ENCODE measurements around the gene PDE11A.

The PDE11A gene

DNA sequence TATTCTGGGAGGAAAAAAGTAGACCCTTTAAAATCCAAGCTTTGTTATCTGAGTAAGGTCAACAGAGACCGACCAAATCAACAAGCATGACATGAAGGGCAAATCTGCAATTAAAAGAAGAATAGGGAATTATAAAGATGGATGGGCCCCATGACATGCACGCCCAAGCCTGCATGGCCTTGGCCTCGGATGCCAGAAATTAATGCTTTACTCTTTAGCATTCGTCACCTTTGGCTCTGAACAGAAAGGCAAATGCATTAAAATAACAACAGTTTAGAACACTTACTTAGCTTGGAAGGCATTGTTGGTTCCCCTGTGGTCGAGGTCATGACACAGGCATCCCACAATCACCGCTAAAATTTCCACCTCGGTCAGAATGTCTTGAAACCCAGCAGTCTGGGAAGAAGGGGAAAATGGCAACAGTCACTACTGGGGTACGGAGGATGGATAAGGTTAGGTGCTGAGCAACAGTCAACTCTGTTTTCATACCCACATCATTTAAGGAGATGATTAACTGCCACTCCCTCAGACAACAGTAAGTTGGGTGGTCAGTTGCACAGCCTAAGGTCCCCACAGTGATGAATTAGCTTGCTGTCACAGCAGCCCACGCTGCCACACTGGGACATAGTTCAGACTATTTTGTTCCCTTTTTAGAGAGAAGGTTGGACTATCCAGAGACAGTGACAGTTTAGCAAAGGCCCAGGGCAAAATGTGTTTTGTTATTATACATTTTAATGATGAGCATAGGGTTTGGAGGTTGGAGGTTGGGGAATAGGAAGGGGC, 360.9 kb downstream of the PDE11A start:
- Histone ChIP-seq H3K27me3 (ENCODE audit: control insufficient read depth in 2 of 2, insufficient read depth in 2 of 2, low read length in 2 of 2) (no peaks in the 10 kb centered on the region), H3K36me3 (ENCODE audit: control insufficient read depth in 2 of 2, insufficient read depth in 2 of 2, low read length in 2 of 2) (no peaks in the 10 kb centered on the region), H3K27ac (ENCODE audit: low read depth in 2 of 2, low read length in 2 of 2) (no peak overlapping the region), H3K9ac (ENCODE audit: low read depth in 1 of 2, low read length in 2 of 2) (no peak overlapping the region), H3K4me1 (ENCODE audit: control insufficient read depth in 2 of 2, insufficient read depth in 2 of 2, low read length in 2 of 2) (no peaks in the 10 kb centered on the region), H3K4me3 (ENCODE audit: low read length in 2 of 2) (no peak overlapping the region), H3K9me3 (ENCODE audit: control insufficient read depth in 2 of 2, low read length in 2 of 2) (no peaks in the 10 kb centered on the region)

DNA sequence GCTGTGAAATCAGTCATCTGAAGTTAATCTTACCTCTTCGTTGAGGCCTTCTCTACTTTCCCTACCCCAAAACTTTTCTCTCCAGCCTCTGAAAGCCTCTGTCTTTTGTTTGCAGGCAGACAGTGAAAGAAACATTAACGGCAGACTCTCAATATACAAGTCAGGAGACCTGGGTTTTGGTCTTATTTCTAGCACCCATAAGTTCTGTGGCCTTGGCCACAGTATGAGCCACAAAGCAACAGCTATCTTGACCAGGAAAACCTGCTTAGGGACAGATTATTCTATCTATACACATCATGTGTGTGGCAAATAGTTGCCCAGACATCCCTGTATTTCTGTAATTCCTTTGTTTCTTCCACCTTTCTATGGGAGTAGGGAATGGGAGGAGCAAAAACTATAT, 361.7 kb downstream of the PDE11A start:
- H3K27ac ChIP-seq (ENCODE audit: low read depth in 2 of 2, low read length in 2 of 2): no peak overlapping the region
- no peak overlapping the region for H3K4me3 ChIP-seq (ENCODE audit: low read length in 2 of 2)
- H3K9ac ChIP-seq (ENCODE audit: low read depth in 1 of 2, low read length in 2 of 2): no peak overlapping the region
- no peaks in the 10 kb centered on the region for H3K27me3 ChIP-seq (ENCODE audit: control insufficient read depth in 2 of 2, insufficient read depth in 2 of 2, low read length in 2 of 2)
- no peaks in the 10 kb centered on the region for H3K4me1 ChIP-seq (ENCODE audit: control insufficient read depth in 2 of 2, insufficient read depth in 2 of 2, low read length in 2 of 2)
- no peaks in the 10 kb centered on the region for H3K9me3 ChIP-seq (ENCODE audit: control insufficient read depth in 2 of 2, low read length in 2 of 2)
- H3K36me3 ChIP-seq (ENCODE audit: control insufficient read depth in 2 of 2, insufficient read depth in 2 of 2, low read length in 2 of 2): no peaks in the 10 kb centered on the region

DNA sequence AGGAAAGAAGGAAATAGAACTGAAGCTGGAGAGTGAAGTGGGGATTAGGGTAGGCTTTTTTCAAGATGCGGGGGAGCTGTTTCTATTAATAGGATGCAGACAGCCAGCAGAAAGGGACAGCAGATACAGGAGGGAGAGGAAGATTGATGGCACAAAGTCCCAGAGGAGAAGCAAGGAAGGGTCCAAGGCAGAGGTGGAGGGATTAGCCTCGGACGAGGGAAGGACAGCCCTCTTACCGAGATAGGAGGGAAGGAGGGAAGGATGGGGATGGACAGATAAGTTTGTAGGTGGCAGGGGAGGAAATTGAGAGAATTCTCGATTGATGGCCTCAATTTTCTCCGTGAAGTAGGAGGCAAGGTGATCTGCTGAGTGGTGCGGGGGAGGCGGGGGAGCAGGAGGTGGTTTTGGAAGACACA, 362.6 kb downstream of the PDE11A start:
- Histone ChIP-seq H3K9me3 (ENCODE audit: control insufficient read depth in 2 of 2, low read length in 2 of 2) (no peaks in the 10 kb centered on the region), H3K27ac (ENCODE audit: low read depth in 2 of 2, low read length in 2 of 2) (no peak overlapping the region), H3K27me3 (ENCODE audit: control insufficient read depth in 2 of 2, insufficient read depth in 2 of 2, low read length in 2 of 2) (no peaks in the 10 kb centered on the region), H3K9ac (ENCODE audit: low read depth in 1 of 2, low read length in 2 of 2) (no peak overlapping the region), H3K36me3 (ENCODE audit: control insufficient read depth in 2 of 2, insufficient read depth in 2 of 2, low read length in 2 of 2) (no peaks in the 10 kb centered on the region), H3K4me3 (ENCODE audit: low read length in 2 of 2) (no peak overlapping the region), H3K4me1 (ENCODE audit: control insufficient read depth in 2 of 2, insufficient read depth in 2 of 2, low read length in 2 of 2) (no peaks in the 10 kb centered on the region)

DNA sequence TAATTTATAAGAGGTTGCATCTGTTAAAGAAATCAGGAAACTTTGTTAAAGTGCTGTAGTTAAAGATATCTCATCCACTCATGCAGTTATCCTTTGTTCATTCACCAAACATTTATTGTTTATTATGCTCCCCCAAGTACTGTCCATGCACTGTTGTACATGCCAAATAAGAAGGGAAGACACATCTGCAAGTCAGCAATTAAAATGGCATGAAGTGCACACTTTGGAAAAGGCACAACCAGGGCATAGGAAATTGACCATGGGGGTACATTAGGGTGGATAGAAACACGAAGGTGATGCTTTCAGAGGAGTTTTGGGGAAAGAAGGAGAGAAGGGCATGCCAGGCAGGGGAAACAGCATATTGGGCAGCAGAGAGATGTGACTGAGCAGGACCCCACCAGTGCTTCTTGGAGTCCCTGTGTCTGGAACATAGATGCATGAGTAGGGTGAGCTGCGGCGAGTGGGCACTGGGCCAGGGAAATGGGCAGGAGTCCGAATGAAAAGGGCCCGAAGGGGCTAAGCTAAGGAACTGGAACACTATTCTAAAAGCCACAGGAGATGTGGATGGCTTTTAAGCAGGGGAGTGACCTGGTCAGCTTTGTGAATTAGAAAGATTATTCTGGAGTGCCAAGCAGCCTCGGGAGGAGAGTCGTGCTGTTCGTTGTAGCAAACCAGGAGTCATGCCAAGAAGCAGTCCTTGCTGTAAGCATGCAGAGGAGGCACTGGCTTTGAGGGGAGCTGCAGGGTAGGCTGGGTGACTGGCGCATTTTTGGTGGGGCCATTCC, 363.7 kb downstream of the PDE11A start:
- no peaks in the 10 kb centered on the region for H3K36me3 ChIP-seq (ENCODE audit: control insufficient read depth in 2 of 2, insufficient read depth in 2 of 2, low read length in 2 of 2)
- no peaks in the 10 kb centered on the region for H3K27me3 ChIP-seq (ENCODE audit: control insufficient read depth in 2 of 2, insufficient read depth in 2 of 2, low read length in 2 of 2)
- no peak overlapping the region for H3K4me3 ChIP-seq (ENCODE audit: low read length in 2 of 2)
- H3K9me3 ChIP-seq (ENCODE audit: control insufficient read depth in 2 of 2, low read length in 2 of 2): no peaks in the 10 kb centered on the region
- no peak overlapping the region for H3K9ac ChIP-seq (ENCODE audit: low read depth in 1 of 2, low read length in 2 of 2)
- no peak overlapping the region for H3K27ac ChIP-seq (ENCODE audit: low read depth in 2 of 2, low read length in 2 of 2)
- H3K4me1 ChIP-seq (ENCODE audit: control insufficient read depth in 2 of 2, insufficient read depth in 2 of 2, low read length in 2 of 2): no peaks in the 10 kb centered on the region

DNA sequence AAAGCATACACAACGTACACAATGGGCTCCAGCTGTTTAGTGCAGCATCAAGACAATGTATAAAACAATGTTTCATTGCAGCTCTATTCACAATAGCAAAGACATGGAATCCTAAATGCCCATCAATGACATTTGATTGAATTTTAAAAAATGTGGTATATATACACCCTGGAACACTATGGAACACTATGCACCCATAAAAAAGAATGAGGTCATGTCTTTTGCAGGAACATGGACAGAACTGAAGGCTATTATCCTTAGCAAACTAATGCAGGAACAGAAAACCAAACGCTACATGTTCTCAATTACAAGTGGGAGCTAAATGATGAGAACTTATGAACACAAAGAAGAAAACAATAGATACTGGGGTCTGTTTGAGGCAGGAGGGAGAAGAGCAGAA, 364.5 kb downstream of the PDE11A start:
- Histone ChIP-seq H3K36me3 (ENCODE audit: control insufficient read depth in 2 of 2, insufficient read depth in 2 of 2, low read length in 2 of 2) (no peaks in the 10 kb centered on the region), H3K4me1 (ENCODE audit: control insufficient read depth in 2 of 2, insufficient read depth in 2 of 2, low read length in 2 of 2) (no peaks in the 10 kb centered on the region), H3K4me3 (ENCODE audit: low read length in 2 of 2) (no peak overlapping the region), H3K27ac (ENCODE audit: low read depth in 2 of 2, low read length in 2 of 2) (no peak overlapping the region), H3K27me3 (ENCODE audit: control insufficient read depth in 2 of 2, insufficient read depth in 2 of 2, low read length in 2 of 2) (no peaks in the 10 kb centered on the region), H3K9me3 (ENCODE audit: control insufficient read depth in 2 of 2, low read length in 2 of 2) (no peaks in the 10 kb centered on the region), H3K9ac (ENCODE audit: low read depth in 1 of 2, low read length in 2 of 2) (no peak overlapping the region)

DNA sequence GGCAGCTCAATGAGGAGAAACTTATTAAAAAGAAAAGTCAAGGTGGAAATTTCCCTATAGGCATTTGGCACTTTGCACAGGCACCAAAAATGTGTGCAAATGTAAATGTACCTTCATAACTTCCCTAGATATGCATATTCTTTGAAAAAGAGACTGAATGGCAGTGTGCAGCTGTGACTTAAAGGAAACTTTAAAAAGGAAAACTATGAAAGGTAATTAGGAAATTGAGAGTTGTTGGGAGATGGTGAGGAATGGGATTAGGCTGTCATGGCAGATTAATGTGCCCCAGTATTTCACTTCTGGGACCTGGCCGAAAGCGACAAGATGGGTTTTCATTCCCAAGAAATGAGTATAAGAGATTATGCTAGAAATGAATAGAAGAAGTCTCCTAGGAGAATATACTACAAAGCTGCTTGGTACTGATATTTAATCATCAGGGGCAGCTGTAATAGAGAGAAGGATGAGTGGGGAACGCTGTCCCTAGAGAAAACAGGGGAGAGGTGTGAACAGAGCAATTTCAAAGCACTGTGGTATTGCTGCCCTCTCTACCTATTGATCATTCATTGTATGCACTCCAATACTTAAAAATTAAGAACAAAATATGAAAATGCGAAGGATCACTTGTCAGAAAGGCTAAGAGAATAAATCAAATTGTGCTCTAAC, 366.9 kb downstream of the PDE11A start:
- Histone ChIP-seq H3K4me1 (ENCODE audit: control insufficient read depth in 2 of 2, insufficient read depth in 2 of 2, low read length in 2 of 2) (no peaks in the 10 kb centered on the region), H3K27me3 (ENCODE audit: control insufficient read depth in 2 of 2, insufficient read depth in 2 of 2, low read length in 2 of 2) (no peaks in the 10 kb centered on the region), H3K36me3 (ENCODE audit: control insufficient read depth in 2 of 2, insufficient read depth in 2 of 2, low read length in 2 of 2) (no peaks in the 10 kb centered on the region), H3K9me3 (ENCODE audit: control insufficient read depth in 2 of 2, low read length in 2 of 2) (no peaks in the 10 kb centered on the region), H3K4me3 (ENCODE audit: low read length in 2 of 2) (no peak overlapping the region), H3K9ac (ENCODE audit: low read depth in 1 of 2, low read length in 2 of 2) (no peak overlapping the region), H3K27ac (ENCODE audit: low read depth in 2 of 2, low read length in 2 of 2) (no peak overlapping the region)

DNA sequence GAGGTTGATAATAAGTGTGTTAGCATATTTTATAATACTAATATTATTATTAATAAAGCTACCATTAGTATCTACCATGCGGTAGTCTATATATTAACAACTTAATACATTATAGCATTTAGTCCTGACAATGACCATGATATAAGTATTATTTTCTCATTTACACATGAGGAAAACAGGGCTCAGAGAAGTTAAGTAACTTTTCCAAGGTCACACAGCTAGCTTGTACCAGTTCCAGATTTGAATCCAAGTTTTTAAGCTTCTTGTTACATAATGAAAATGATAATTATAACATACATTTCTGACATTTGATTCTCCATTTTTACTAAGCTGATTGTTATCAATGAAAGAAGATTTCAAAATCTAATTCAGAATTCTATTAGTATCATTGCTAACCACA, 369.4 kb downstream of the PDE11A start:
- H3K4me1 ChIP-seq (ENCODE audit: control insufficient read depth in 2 of 2, insufficient read depth in 2 of 2, low read length in 2 of 2): no peaks in the 10 kb centered on the region
- no peak overlapping the region for H3K27ac ChIP-seq (ENCODE audit: low read depth in 2 of 2, low read length in 2 of 2)
- H3K9ac ChIP-seq (ENCODE audit: low read depth in 1 of 2, low read length in 2 of 2): no peak overlapping the region
- no peaks in the 10 kb centered on the region for H3K27me3 ChIP-seq (ENCODE audit: control insufficient read depth in 2 of 2, insufficient read depth in 2 of 2, low read length in 2 of 2)
- no peaks in the 10 kb centered on the region for H3K36me3 ChIP-seq (ENCODE audit: control insufficient read depth in 2 of 2, insufficient read depth in 2 of 2, low read length in 2 of 2)
- H3K9me3 ChIP-seq (ENCODE audit: control insufficient read depth in 2 of 2, low read length in 2 of 2): no peaks in the 10 kb centered on the region
- H3K4me3 ChIP-seq (ENCODE audit: low read length in 2 of 2): no peak overlapping the region

DNA sequence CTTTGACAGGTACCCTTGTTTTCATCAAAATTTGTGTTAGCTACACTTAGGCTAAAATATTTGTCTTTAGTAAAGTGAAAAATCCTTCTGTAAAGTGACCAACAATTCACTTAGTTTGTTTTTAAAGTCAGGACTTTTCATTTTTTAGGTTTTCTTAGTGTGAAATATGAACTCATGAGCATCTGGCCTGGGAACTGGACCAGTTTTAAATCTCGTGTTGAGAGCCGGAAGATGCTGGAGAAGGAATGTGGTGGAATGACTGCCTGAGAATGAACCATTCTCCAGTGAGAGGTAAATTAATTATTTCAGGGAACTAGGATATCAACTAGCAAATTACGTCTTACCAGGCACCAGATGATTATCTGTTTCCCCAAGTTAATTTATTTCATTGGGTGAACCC, 374.3 kb downstream of the PDE11A start:
- no peaks in the 10 kb centered on the region for H3K36me3 ChIP-seq (ENCODE audit: control insufficient read depth in 2 of 2, insufficient read depth in 2 of 2, low read length in 2 of 2)
- H3K27me3 ChIP-seq (ENCODE audit: control insufficient read depth in 2 of 2, insufficient read depth in 2 of 2, low read length in 2 of 2): no peaks in the 10 kb centered on the region
- no peak overlapping the region for H3K4me3 ChIP-seq (ENCODE audit: low read length in 2 of 2)
- H3K9me3 ChIP-seq (ENCODE audit: control insufficient read depth in 2 of 2, low read length in 2 of 2): no peaks in the 10 kb centered on the region
- H3K27ac ChIP-seq (ENCODE audit: low read depth in 2 of 2, low read length in 2 of 2): no peak overlapping the region
- H3K9ac ChIP-seq (ENCODE audit: low read depth in 1 of 2, low read length in 2 of 2): no peak overlapping the region
- no peaks in the 10 kb centered on the region for H3K4me1 ChIP-seq (ENCODE audit: control insufficient read depth in 2 of 2, insufficient read depth in 2 of 2, low read length in 2 of 2)

DNA sequence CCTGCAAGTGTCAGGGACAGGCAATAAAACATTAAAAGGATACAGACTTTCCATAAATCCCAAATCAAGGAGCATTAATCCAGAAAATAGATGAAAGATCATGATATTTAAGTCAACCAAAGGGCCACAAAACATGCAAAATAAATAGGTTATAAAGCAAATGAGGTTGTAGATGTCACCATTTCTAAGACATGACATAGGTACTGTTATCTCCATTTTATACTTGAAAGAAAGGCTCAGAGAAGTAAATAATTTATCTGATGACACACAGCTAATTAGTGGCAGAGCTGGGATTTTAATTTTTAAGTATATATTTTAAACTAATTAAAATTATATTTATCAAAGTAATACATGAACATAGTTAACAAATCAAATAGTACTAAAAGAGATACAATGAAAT, 378.2 kb downstream of the PDE11A start:
- Histone ChIP-seq H3K4me3 (ENCODE audit: low read length in 2 of 2) (no peak overlapping the region), H3K4me1 (ENCODE audit: control insufficient read depth in 2 of 2, insufficient read depth in 2 of 2, low read length in 2 of 2) (peaks cover 0 to 8% of the 10 kb centered on the region in 2 donors), H3K9ac (ENCODE audit: low read depth in 1 of 2, low read length in 2 of 2) (no peak overlapping the region), H3K9me3 (ENCODE audit: control insufficient read depth in 2 of 2, low read length in 2 of 2) (no peaks in the 10 kb centered on the region), H3K27me3 (ENCODE audit: control insufficient read depth in 2 of 2, insufficient read depth in 2 of 2, low read length in 2 of 2) (no peaks in the 10 kb centered on the region), H3K36me3 (ENCODE audit: control insufficient read depth in 2 of 2, insufficient read depth in 2 of 2, low read length in 2 of 2) (no peaks in the 10 kb centered on the region), H3K27ac (ENCODE audit: low read depth in 2 of 2, low read length in 2 of 2) (no peak overlapping the region)

DNA sequence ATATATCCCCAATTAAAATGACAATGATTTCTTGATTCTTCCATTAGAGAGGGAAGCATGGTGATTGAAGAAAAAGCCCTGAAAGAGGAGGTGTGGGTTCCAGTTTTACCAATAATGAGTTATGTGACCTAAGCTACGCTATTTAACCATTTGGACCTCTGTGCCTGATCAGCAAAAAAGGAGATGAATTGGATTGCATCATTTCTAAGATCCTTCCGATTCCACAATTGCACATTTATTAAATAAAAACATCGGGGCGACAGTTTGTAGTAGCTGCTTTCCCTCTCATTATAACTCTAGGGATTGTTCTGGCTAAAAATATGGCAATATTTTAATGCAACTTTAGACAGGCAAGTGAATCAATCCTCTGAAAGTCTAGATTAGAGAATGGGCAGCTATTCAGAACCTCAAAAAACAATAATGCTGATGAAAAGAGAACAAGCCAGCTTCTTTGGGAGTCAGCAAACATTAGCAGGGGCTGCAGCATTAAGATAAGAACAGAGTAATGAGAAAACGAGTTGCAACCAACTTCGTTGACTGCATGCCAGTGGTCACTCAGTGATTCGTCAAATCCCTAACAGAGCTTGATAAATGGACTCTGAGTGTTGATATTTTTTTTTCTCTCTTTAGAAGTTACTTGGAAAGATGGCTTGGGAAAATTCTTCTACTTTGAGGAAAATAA, 378.8 kb downstream of the PDE11A start:
- Histone ChIP-seq H3K9me3 (ENCODE audit: control insufficient read depth in 2 of 2, low read length in 2 of 2) (no peaks in the 10 kb centered on the region), H3K4me3 (ENCODE audit: low read length in 2 of 2) (no peak overlapping the region), H3K27ac (ENCODE audit: low read depth in 2 of 2, low read length in 2 of 2) (no peak overlapping the region), H3K9ac (ENCODE audit: low read depth in 1 of 2, low read length in 2 of 2) (no peak overlapping the region), H3K4me1 (ENCODE audit: control insufficient read depth in 2 of 2, insufficient read depth in 2 of 2, low read length in 2 of 2) (peaks cover 0 to 8% of the 10 kb centered on the region in 2 donors), H3K27me3 (ENCODE audit: control insufficient read depth in 2 of 2, insufficient read depth in 2 of 2, low read length in 2 of 2) (no peaks in the 10 kb centered on the region), H3K36me3 (ENCODE audit: control insufficient read depth in 2 of 2, insufficient read depth in 2 of 2, low read length in 2 of 2) (no peaks in the 10 kb centered on the region)

Data from mucosa of rectum (tissue), 2 donors.